MM.1S (cell line): Measurements from ENCODE around the gene GALR3.

ENCODE experiments used
- DNase-seq: peaks from one replicate; pipeline ENCODE4 v3.0.0-alpha.2; 2015
- H2AFZ ChIP-seq: fragments of 300-600 bp; sonication (generic); 2 replicates; pipeline ENCODE4 v1.6.0; 2016; ENCODE audit warnings: antibody characterized with exemption, low read length
- H3F3A ChIP-seq: fragments of 300-600 bp; sonication (generic); 2 replicates; pipeline ENCODE4 v1.6.1; 2016; ENCODE audit warnings: mild to moderate bottlenecking, antibody characterized with exemption, low read length, moderate library complexity, mixed read lengths; ENCODE audit not compliant: insufficient read depth
- H3K27ac ChIP-seq: fragments of 300-600 bp; sonication (generic); 2 replicates; pipeline ENCODE4 v1.5.1; 2016; ENCODE audit warnings: mild to moderate bottlenecking, low read length
- H3K27me3 ChIP-seq: fragments of 300-600 bp; sonication (generic); replicated peaks from 2 replicates; pipeline ENCODE4 v1.6.0; 2016; ENCODE audit warnings: low read length; ENCODE audit not compliant: insufficient read depth
- H3K36me3 ChIP-seq: fragments of 300-600 bp; sonication (generic); replicated peaks from 2 replicates; pipeline ENCODE4 v1.6.1; 2016; ENCODE audit warnings: mild to moderate bottlenecking, low read length, mixed read lengths; ENCODE audit not compliant: insufficient read depth
- H3K4me1 ChIP-seq: fragments of 300-600 bp; sonication (generic); 2 replicates; pipeline ENCODE4 v1.6.1; 2016; ENCODE audit warnings: low read length, mixed read lengths
- H3K4me2 ChIP-seq: fragments of 300-600 bp; sonication (generic); 2 replicates; pipeline ENCODE4 v1.6.0; 2016; ENCODE audit warnings: low read depth, low read length
- H3K4me3 ChIP-seq: fragments of 300-600 bp; sonication (generic); 2 replicates; pipeline ENCODE4 v1.5.1; 2016; ENCODE audit warnings: low read length, mixed read lengths
- H3K79me2 ChIP-seq: fragments of 300-600 bp; sonication (generic); 2 replicates; pipeline ENCODE4 v1.6.1; 2016; ENCODE audit warnings: mixed run types, low read length, mixed read lengths
- H3K9ac ChIP-seq: fragments of 300-600 bp; sonication (generic); 2 replicates; pipeline ENCODE4 v1.6.1; 2016; ENCODE audit warnings: low read length, mixed read lengths
- H3K9me2 ChIP-seq: fragments of 300-600 bp; sonication (generic); replicated peaks from 2 replicates; pipeline ENCODE4 v1.6.1; 2016; ENCODE audit warnings: mild to moderate bottlenecking, low read length, mixed read lengths; ENCODE audit not compliant: insufficient read depth
- H3K9me3 ChIP-seq: fragments of 300-600 bp; sonication (generic); replicated peaks from 2 replicates; pipeline ENCODE4 v1.6.1; 2016; ENCODE audit warnings: mild to moderate bottlenecking, low read length, mixed read lengths; ENCODE audit not compliant: insufficient read depth
- H4K20me1 ChIP-seq: fragments of 300-600 bp; sonication (generic); 2 replicates; pipeline ENCODE4 v1.6.1; 2016; ENCODE audit warnings: mild to moderate bottlenecking, low read length, moderate library complexity, mixed read lengths; ENCODE audit not compliant: insufficient read depth
- CTCF ChIP-seq: fragments of 300-600 bp; sonication (generic); IDR thresholded peaks from 2 replicates; pipeline ENCODE4 v1.5.1; 2016; ENCODE audit warnings: antibody characterized with exemption, low read length, mixed read lengths
- EZH2 ChIP-seq: fragments of 300-600 bp; sonication (generic); optimal IDR thresholded peaks from 2 replicates; pipeline ENCODE3; 2017; ENCODE audit warnings: low read depth, mild to moderate bottlenecking, antibody characterized with exemption, low read length, mixed read lengths
- EZH2phosphoT487 ChIP-seq: fragments of 300-600 bp; sonication (generic); IDR thresholded peaks from 2 replicates; pipeline ENCODE4 v1.6.1; 2018; ENCODE audit warnings: antibody characterized with exemption, low read length

The GALR3 gene

GRCh38 chr22:37818409-37819104 is 4.6 kb upstream of the GALR3 start:
- no peaks in the 10 kb centered on the region for H3F3A ChIP-seq
- DNase-seq = peak; percentile 37
- no peaks in the 10 kb centered on the region for H3K79me2 ChIP-seq
- TF ChIP-seq CTCF (peak; percentile 25), EZH2phosphoT487 (no peak), EZH2 (no peak)
- H3K36me3 ChIP-seq = no peaks in the 10 kb centered on the region
- H3K9ac ChIP-seq = no peak overlapping the region
- H3K27ac ChIP-seq = no peak overlapping the region
- peak overlapping the region; percentile 41 for H3K4me3 ChIP-seq
- peak overlapping the region; percentile 72 for H2AFZ ChIP-seq
- H3K9me3 ChIP-seq = no peaks in the 10 kb centered on the region
- H3K27me3 ChIP-seq = peaks cover 25% of the 10 kb centered on the region
- H3K9me2 ChIP-seq = no peaks in the 10 kb centered on the region
- H3K4me1 ChIP-seq = peaks cover 4% of the 10 kb centered on the region
- H4K20me1 ChIP-seq = no peaks in the 10 kb centered on the region
- peak overlapping the region; percentile 90 for H3K4me2 ChIP-seq

- no peaks in the 10 kb centered on the region for H3F3A ChIP-seq
- H3K4me3 ChIP-seq = no peak overlapping the region
- H2AFZ ChIP-seq = peak overlapping the region; percentile 72; the same call in 1 of the 2 replicates
- H4K20me1 ChIP-seq = no peaks in the 10 kb centered on the region
- H3K9ac ChIP-seq = no peak overlapping the region
- H3K27ac ChIP-seq = no peak overlapping the region
- no peaks in the 10 kb centered on the region for H3K79me2 ChIP-seq
- H3K27me3 ChIP-seq = peaks cover 29% of the 10 kb centered on the region
- H3K9me2 ChIP-seq = no peaks in the 10 kb centered on the region
- H3K4me2 ChIP-seq = peak overlapping the region; percentile 90; the same call in 1 of the 2 replicates
- H3K9me3 ChIP-seq = no peaks in the 10 kb centered on the region
- no peak for TF ChIP-seq EZH2phosphoT487
- TF ChIP-seq EZH2 = no peak
- no peak for TF ChIP-seq CTCF
- H3K4me1 ChIP-seq = peaks cover 4% of the 10 kb centered on the region
- no peak for DNase-seq
- H3K36me3 ChIP-seq = no peaks in the 10 kb centered on the region
Measured at GRCh38 chr22:37819105-37819433, 4.1 kb upstream of the GALR3 start.

- Histone ChIP-seq H3K27ac (no peak overlapping the region), H3F3A (no peaks in the 10 kb centered on the region), H2AFZ (no peak overlapping the region), H3K4me2 (no peak overlapping the region), H3K9me3 (no peaks in the 10 kb centered on the region), H4K20me1 (no peaks in the 10 kb centered on the region), H3K79me2 (no peaks in the 10 kb centered on the region), H3K4me3 (no peak overlapping the region), H3K36me3 (no peaks in the 10 kb centered on the region), H3K9ac (no peak overlapping the region), H3K4me1 (peaks cover 4% of the 10 kb centered on the region), H3K27me3 (peaks cover 29% of the 10 kb centered on the region), H3K9me2 (no peaks in the 10 kb centered on the region)
- TF ChIP-seq CTCF (no peak), EZH2phosphoT487 (no peak), EZH2 (no peak)
- no peak for DNase-seq
Measured at GRCh38 chr22:37820350-37820749, 2.8 kb upstream of the GALR3 start.
